Measurements from ENCODE around the gene ALOX12B. TPM values are rescaled to one million over a fixed set of nuclear protein-coding genes. Genes with fewer than 3 reads are reported as not detected.

ALOX12B gene
- total and polyA plus RNA-seq, 2 of the 13 experiments (the other 11 are each of a cell fraction or from before 2014, with no cell fraction given) = 0.13 TPM; not detected in 1

DNA sequence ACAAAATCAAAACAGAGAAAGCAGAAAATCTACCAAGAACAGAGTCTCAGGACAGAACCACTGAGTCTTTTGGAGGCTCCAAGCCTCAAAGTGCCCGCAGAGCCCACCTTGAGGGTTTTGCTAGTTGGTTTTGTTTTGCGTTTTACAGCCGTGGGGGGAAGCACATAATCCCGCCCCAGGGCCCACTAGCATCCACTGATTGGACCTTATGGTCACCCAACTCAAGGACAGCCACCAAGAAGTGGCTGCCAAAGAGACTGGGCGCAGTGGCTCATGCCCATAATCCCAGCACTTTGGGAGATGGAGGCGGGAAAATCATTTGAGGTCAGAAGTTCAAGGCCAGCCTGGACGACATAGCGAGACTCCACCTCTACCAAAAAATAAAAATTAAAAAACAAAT lies 38.8 kb downstream of the ALOX12B start:
- Histone ChIP-seq H3K79me2 (ENCODE audit: insufficient read depth, low read length) (no peaks in the 10 kb centered on the region), H3K9ac (ENCODE audit: insufficient read depth, low read depth, low read length) (no peak overlapping the region), H3K27me3 (ENCODE audit: control insufficient read depth in 1 of 2, insufficient read depth in 2 of 2, low read length in 2 of 2) (peaks cover 12 to 84% of the 10 kb centered on the region in 2 experiments; a peak in 4 of 5 replicates), H3K4me3 (replicated peaks in 1 of 3; ENCODE audit: insufficient read depth in 1 of 3, low read depth in 2 of 3, low read length in 3 of 3) (no peak overlapping the region), H3K27ac (ENCODE audit: extremely low read length, insufficient read depth, low read length) (no peak overlapping the region), H3K4me2 (ENCODE audit: low read depth, low read length) (no peak overlapping the region), H4K20me1 (ENCODE audit: insufficient read depth, low read length) (no peaks in the 10 kb centered on the region), H3K36me3 (replicated peaks in 1 of 2; ENCODE audit: control insufficient read depth in 1 of 2, insufficient read depth in 2 of 2, low read length in 2 of 2) (no peaks in the 10 kb centered on the region), H2AFZ (ENCODE audit: low read length) (no peak overlapping the region), H3K9me3 (ENCODE audit: low read length) (no peaks in the 10 kb centered on the region), H3K4me1 (ENCODE audit: insufficient read depth, low read length) (no peaks in the 10 kb centered on the region)
- WGBS (ENCODE audit: low lambda C conversion rate) = 52% methylated on average over 5 of the region's 8 CpGs
- DNase-seq (ENCODE audit: low spot score) (no peak), ATAC-seq (no peak), FAIRE-seq (no peak)
- in situ Hi-C loops (cut with HindIII; ENCODE audit: extremely low pct_ligation_motif_present, low pct_unique_long_range_greater_than_20kb) = no loop called here
- ChIA-PET POLR2A (interaction anchor here (1.0 kb wide), 1 partner anchor 8 kb away, joined by 3 read pairs; no protein-coding TSS in a partner anchor), CTCF (ENCODE audit: low intra/inter-chr PET ratio, low total read pairs) (no interaction called here)
- intact Hi-C loops (cut with micrococcal nuclease; ENCODE audit: unreplicated experiment) = loop anchor here (2.0 kb wide), 1 partner anchor 42 kb away; no protein-coding TSS in a partner anchor
- TF ChIP-seq EZH2 (conservative IDR thresholded peaks at IDR 0.05; ENCODE audit: low read depth, low read length) (no peak), SMAD3 (CRISPR knock-in tag; IDR thresholded peaks at IDR 0.05) (no peak), IKZF1 (IDR thresholded peaks at IDR 0.05) (no peak), BORCS8-MEF2B (CRISPR knock-in tag; IDR thresholded peaks at IDR 0.05) (no peak), ZNF274 (CRISPR knock-in tag; IDR thresholded peaks at IDR 0.05) (no peak), ZNF33B (CRISPR knock-in tag; IDR thresholded peaks at IDR 0.05) (no peak), ZNF17 (CRISPR knock-in tag; IDR thresholded peaks at IDR 0.05) (no peak), ZFYVE20 (CRISPR knock-in tag; IDR thresholded peaks at IDR 0.05; ENCODE audit: borderline replicate concordance, low read depth) (no peak), HNRNPK (IDR thresholded peaks at IDR 0.05; ENCODE audit: low read depth, low read length, poor library complexity, severe bottlenecking) (no peak), LCORL (IDR thresholded peaks at IDR 0.05) (no peak), LCORL (CRISPR knock-in tag; IDR thresholded peaks at IDR 0.05) (no peak)
- TF ChIP-seq, protein P1, sequence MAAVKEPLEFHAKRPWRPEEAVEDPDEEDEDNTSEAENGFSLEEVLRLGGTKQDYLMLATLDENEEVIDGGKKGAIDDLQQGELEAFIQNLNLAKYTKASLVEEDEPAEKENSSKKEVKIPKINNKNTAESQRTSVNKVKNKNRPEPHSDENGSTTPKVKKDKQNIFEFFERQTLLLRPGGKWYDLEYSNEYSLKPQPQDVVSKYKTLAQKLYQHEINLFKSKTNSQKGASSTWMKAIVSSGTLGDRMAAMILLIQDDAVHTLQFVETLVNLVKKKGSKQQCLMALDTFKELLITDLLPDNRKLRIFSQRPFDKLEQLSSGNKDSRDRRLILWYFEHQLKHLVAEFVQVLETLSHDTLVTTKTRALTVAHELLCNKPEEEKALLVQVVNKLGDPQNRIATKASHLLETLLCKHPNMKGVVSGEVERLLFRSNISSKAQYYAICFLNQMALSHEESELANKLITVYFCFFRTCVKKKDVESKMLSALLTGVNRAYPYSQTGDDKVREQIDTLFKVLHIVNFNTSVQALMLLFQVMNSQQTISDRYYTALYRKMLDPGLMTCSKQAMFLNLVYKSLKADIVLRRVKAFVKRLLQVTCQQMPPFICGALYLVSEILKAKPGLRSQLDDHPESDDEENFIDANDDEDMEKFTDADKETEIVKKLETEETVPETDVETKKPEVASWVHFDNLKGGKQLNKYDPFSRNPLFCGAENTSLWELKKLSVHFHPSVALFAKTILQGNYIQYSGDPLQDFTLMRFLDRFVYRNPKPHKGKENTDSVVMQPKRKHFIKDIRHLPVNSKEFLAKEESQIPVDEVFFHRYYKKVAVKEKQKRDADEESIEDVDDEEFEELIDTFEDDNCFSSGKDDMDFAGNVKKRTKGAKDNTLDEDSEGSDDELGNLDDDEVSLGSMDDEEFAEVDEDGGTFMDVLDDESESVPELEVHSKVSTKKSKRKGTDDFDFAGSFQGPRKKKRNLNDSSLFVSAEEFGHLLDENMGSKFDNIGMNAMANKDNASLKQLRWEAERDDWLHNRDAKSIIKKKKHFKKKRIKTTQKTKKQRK (IDR thresholded peaks at IDR 0.05; ENCODE audit: low read length) = no peak
- TF ChIP-seq, protein P2, sequence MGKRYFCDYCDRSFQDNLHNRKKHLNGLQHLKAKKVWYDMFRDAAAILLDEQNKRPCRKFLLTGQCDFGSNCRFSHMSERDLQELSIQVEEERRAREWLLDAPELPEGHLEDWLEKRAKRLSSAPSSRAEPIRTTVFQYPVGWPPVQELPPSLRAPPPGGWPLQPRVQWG (CRISPR knock-in tag; IDR thresholded peaks at IDR 0.05; ENCODE audit: borderline replicate concordance, low read depth) = no peak
- BruUV-seq (replicated peaks) = no TSS peak

Measured in HepG2 (cell line).